Thyroid gland (tissue), 4 donors: ENCODE results near the gene TMEM81.

Experiments used
- CTCF ChIP-seq, 6 experiments: fragments of 200-600 bp in 3 of 6; fragments of 450-650 bp in 3 of 6; sonication (generic) in 3 of 6; IDR thresholded peaks; one replicate each; pipeline ENCODE4 v1.5.1; 2016 to 2019; ENCODE audit warnings: antibody characterized with exemption in 6 of 6, mild to moderate bottlenecking in 2 of 6, inconsistent platforms in 1 of 6, moderate library complexity in 1 of 6
- POLR2A ChIP-seq, 2 donors: fragments of 450-650 bp; IDR thresholded peaks; one replicate each; pipeline ENCODE4 v1.6.1; 2017; ENCODE audit warnings: antibody characterized with exemption in 2 of 2, mild to moderate bottlenecking in 2 of 2, moderate library complexity in 1 of 2

GRCh38 chr1:205056956-205057568, 27.2 kb downstream of the TMEM81 start:
- TF ChIP-seq CTCF (IDR thresholded peaks at IDR 0.05): no peak
- no peak for TF ChIP-seq POLR2A (IDR thresholded peaks at IDR 0.05)
